ENCODE measurements around the gene AOPEP.

Gene AOPEP

GRCh38 chr9:95025213-95026147 lies 299.0 kb downstream of the AOPEP start:
- Histone ChIP-seq H3K36me3 (peaks cover 11% of the 10 kb centered on the region), H3K4me1 (peaks cover 77% of the 10 kb centered on the region), H3K4me3 (peak overlapping the region; percentile 52; the same call in 1 of the 2 replicates), H3K27me3 (no peaks in the 10 kb centered on the region), H3K27ac (0 out of 2 replicates have a peak overlapping the region, but pooled peaks have one; percentile 0), H4K20me1 (no peaks in the 10 kb centered on the region), H3K9ac (no peak overlapping the region), H3K4me2 (peak overlapping the region; percentile 81), H3K9me3 (no peaks in the 10 kb centered on the region)
- no peak for TF ChIP-seq Cebpa-rat (IDR thresholded peaks at IDR 0.05)

GRCh38 chr9:95026148-95026524 lies 299.6 kb downstream of the AOPEP start:
- H3K4me3 ChIP-seq: no peak overlapping the region
- H3K27ac ChIP-seq: no peak overlapping the region
- no peaks in the 10 kb centered on the region for H3K27me3 ChIP-seq
- H4K20me1 ChIP-seq: peaks cover 5% of the 10 kb centered on the region; the same call in 1 of the 2 replicates
- no peak for TF ChIP-seq Cebpa-rat (IDR thresholded peaks at IDR 0.05)
- peaks cover 84% of the 10 kb centered on the region for H3K4me1 ChIP-seq
- no peak overlapping the region for H3K9ac ChIP-seq
- H3K9me3 ChIP-seq: no peaks in the 10 kb centered on the region
- peak overlapping the region; percentile 81 for H3K4me2 ChIP-seq
- H3K36me3 ChIP-seq: peaks cover 7% of the 10 kb centered on the region

- Histone ChIP-seq H3K27me3 (peaks cover 6% of the 10 kb centered on the region; the same call in 1 of the 2 replicates), H3K9ac (no peak overlapping the region), H3K27ac (no peak overlapping the region), H3K9me3 (no peaks in the 10 kb centered on the region), H3K4me2 (no peak overlapping the region), H4K20me1 (peaks cover 25% of the 10 kb centered on the region), H3K4me3 (no peak overlapping the region), H3K4me1 (peaks cover 87% of the 10 kb centered on the region), H3K36me3 (no peaks in the 10 kb centered on the region)
- no peak for TF ChIP-seq Cebpa-rat (IDR thresholded peaks at IDR 0.05)
These were observed 301.7 kb downstream of the AOPEP start for GRCh38 chr9:95027914-95028852.

GRCh38 chr9:95028853-95029219 lies 302.3 kb downstream of the AOPEP start:
- H3K27me3 ChIP-seq: peaks cover 6% of the 10 kb centered on the region; the same call in 1 of the 2 replicates
- 0 out of 2 replicates have a peak overlapping the region, but pooled peaks have one; percentile 4 for H3K4me2 ChIP-seq
- H3K4me3 ChIP-seq: no peak overlapping the region
- no peaks in the 10 kb centered on the region for H3K36me3 ChIP-seq
- peaks cover 27% of the 10 kb centered on the region for H4K20me1 ChIP-seq
- H3K9ac ChIP-seq: no peak overlapping the region
- H3K4me1 ChIP-seq: peaks cover 82% of the 10 kb centered on the region
- no peak overlapping the region for H3K27ac ChIP-seq
- no peaks in the 10 kb centered on the region for H3K9me3 ChIP-seq
- TF ChIP-seq Cebpa-rat (IDR thresholded peaks at IDR 0.05): no peak

- no peaks in the 10 kb centered on the region for H3K36me3 ChIP-seq
- H3K9me3 ChIP-seq: no peaks in the 10 kb centered on the region
- no peak overlapping the region for H3K4me3 ChIP-seq
- peaks cover 6% of the 10 kb centered on the region; the same call in 1 of the 2 replicates for H3K27me3 ChIP-seq
- peaks cover 27% of the 10 kb centered on the region for H4K20me1 ChIP-seq
- H3K4me2 ChIP-seq: 0 out of 2 replicates have a peak overlapping the region, but pooled peaks have one; percentile 4
- TF ChIP-seq Cebpa-rat (IDR thresholded peaks at IDR 0.05): no peak
- H3K27ac ChIP-seq: no peak overlapping the region
- no peak overlapping the region for H3K9ac ChIP-seq
- H3K4me1 ChIP-seq: peaks cover 77% of the 10 kb centered on the region
These were observed 302.8 kb downstream of the AOPEP start for GRCh38 chr9:95029288-95029687.

- no peak overlapping the region for H3K4me3 ChIP-seq
- no peak for TF ChIP-seq Cebpa-rat (IDR thresholded peaks at IDR 0.05)
- H3K9me3 ChIP-seq: no peaks in the 10 kb centered on the region
- peaks cover 6% of the 10 kb centered on the region; the same call in 1 of the 2 replicates for H3K27me3 ChIP-seq
- no peak overlapping the region for H3K27ac ChIP-seq
- H3K9ac ChIP-seq: no peak overlapping the region
- peaks cover 27% of the 10 kb centered on the region for H4K20me1 ChIP-seq
- peaks cover 73% of the 10 kb centered on the region for H3K4me1 ChIP-seq
- H3K36me3 ChIP-seq: no peaks in the 10 kb centered on the region
- H3K4me2 ChIP-seq: peak overlapping the region; percentile 65; the same call in 1 of the 2 replicates
These were observed 303.2 kb downstream of the AOPEP start for GRCh38 chr9:95029720-95030119.

- H3K4me1 ChIP-seq: peaks cover 67% of the 10 kb centered on the region
- no peak overlapping the region for H3K4me3 ChIP-seq
- H3K9me3 ChIP-seq: no peaks in the 10 kb centered on the region
- H3K27ac ChIP-seq: no peak overlapping the region
- peaks cover 27% of the 10 kb centered on the region for H4K20me1 ChIP-seq
- peaks cover 6% of the 10 kb centered on the region; the same call in 1 of the 2 replicates for H3K27me3 ChIP-seq
- no peak overlapping the region for H3K9ac ChIP-seq
- H3K4me2 ChIP-seq: peak overlapping the region; percentile 65
- no peaks in the 10 kb centered on the region for H3K36me3 ChIP-seq
- TF ChIP-seq Cebpa-rat (IDR thresholded peaks at IDR 0.05): no peak
These were observed 303.8 kb downstream of the AOPEP start for GRCh38 chr9:95030344-95030743.

GRCh38 chr9:95030920-95031642 lies 304.6 kb downstream of the AOPEP start:
- peaks cover 6% of the 10 kb centered on the region; the same call in 1 of the 2 replicates for H3K27me3 ChIP-seq
- H3K36me3 ChIP-seq: no peaks in the 10 kb centered on the region
- H3K4me1 ChIP-seq: peaks cover 59% of the 10 kb centered on the region
- H3K4me2 ChIP-seq: peak overlapping the region; percentile 65
- no peak overlapping the region for H3K9ac ChIP-seq
- H3K9me3 ChIP-seq: no peaks in the 10 kb centered on the region
- no peak for TF ChIP-seq Cebpa-rat (IDR thresholded peaks at IDR 0.05)
- H4K20me1 ChIP-seq: peaks cover 27% of the 10 kb centered on the region
- H3K4me3 ChIP-seq: no peak overlapping the region
- no peak overlapping the region for H3K27ac ChIP-seq

All from BLaER1 (cell line).